ENCODE measurements around the gene GPATCH2.

The GPATCH2 gene

GRCh38 chr1:217462666-217463065 lies 168.2 kb downstream of the GPATCH2 start:
- H3K4me3 ChIP-seq (replicated peaks; ENCODE audit: low read depth, low read length): no peak overlapping the region
- TF ChIP-seq CTCF (IDR thresholded peaks at IDR 0.05; ENCODE audit: low read length, missing control alignments): no peak
- DNase-seq (ENCODE audit: low read depth): no peak

DNA sequence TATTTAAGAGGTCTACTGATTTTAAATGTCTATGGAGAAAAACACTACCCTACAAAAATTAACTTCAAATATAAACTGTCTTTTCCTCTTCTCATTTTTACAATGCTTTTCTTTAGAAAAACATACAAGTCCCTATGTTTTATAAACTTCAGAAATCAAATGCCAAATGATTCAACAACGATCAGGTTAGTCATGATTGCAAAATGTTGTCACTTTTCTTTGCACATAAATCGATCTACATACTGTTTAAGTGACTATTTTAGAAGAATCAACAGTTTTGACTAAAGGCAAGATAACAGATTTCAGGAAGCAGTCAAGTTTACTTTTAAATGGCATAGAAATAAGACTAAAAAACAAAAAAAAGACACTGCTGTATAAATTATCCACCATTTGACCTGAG lies 168.7 kb downstream of the GPATCH2 start:
- H3K4me3 ChIP-seq (replicated peaks; ENCODE audit: low read depth, low read length): no peak overlapping the region
- DNase-seq (ENCODE audit: low read depth): no peak

DNA sequence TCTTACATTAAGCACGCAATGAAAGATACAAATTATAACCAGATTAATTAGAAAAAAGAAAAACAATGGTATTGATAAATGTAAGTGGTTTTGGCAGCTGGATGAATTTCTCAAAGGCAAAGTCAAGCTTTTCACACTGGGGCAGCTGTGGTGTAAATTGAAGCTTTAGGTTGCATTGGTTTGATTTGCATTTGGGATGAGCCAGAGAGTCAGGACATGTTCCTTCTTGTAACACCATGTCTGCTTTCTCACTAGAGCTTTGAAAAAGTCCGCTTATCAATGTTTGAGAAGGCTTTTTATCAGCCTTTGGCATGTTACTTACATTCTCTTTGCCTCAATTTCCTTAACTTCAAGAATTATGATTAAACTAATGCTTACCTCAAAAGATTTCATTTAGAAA lies 173.9 kb downstream of the GPATCH2 start:
- no peak overlapping the region for H3K4me3 ChIP-seq (replicated peaks; ENCODE audit: low read depth, low read length)
- TF ChIP-seq CTCF (IDR thresholded peaks at IDR 0.05; ENCODE audit: low read length, missing control alignments): no peak
- DNase-seq (ENCODE audit: low read depth): no peak

More for the DNA sequence above, 168.7 kb downstream of the GPATCH2 start:
- no peak for TF ChIP-seq CTCF (IDR thresholded peaks at IDR 0.05; ENCODE audit: low read length, missing control alignments)

DNA sequence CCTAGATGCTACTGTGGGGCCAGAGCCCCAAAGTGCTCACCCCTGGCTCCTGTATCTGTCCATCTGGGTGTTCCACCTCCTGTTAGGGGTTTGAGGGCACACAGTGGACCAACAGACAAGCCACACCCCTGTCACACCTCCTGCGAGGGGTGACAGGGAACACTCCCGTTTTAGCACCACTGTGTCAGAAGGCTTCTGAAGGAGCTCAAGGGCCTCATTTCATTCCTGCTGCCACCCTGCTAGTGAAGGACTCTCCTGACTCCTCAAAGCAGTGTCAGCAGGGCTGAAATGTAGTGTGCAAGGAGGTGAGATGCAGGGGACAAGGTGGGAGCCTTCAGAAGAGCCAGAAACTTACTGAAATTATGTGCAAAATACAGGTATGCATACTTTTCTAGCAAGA lies 174.6 kb downstream of the GPATCH2 start:
- no peak for DNase-seq (ENCODE audit: low read depth)
- no peak overlapping the region for H3K4me3 ChIP-seq (replicated peaks; ENCODE audit: low read depth, low read length)
- TF ChIP-seq CTCF (IDR thresholded peaks at IDR 0.05; ENCODE audit: low read length, missing control alignments): no peak

GRCh38 chr1:217453816-217454215 lies 177.1 kb downstream of the GPATCH2 start:
- peak; percentile 39 for DNase-seq (ENCODE audit: low read depth)
- no peak overlapping the region for H3K4me3 ChIP-seq (replicated peaks; ENCODE audit: low read depth, low read length)
- no peak for TF ChIP-seq CTCF (IDR thresholded peaks at IDR 0.05; ENCODE audit: low read length, missing control alignments)

DNA sequence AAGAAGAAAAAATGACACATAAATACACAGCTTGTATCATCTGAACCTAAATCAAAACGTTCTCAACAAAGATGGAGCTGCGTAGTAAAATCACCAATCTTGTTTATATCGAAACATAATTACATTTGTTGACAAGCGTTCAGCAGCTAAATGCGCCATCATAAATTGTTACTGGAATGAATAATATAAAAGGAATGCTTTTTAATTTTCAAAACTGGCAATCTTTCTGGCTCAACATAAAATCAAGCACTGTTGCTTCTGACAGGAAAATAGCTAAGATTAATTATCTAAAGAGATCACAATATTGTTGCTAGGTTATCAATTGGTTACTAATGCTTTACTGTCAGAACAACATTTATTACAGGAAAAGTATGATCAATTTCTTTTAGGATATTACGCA lies 181.5 kb downstream of the GPATCH2 start:
- no peak for TF ChIP-seq CTCF (IDR thresholded peaks at IDR 0.05; ENCODE audit: low read length, missing control alignments)
- no peak for DNase-seq (ENCODE audit: low read depth)
- H3K4me3 ChIP-seq (replicated peaks; ENCODE audit: low read depth, low read length): no peak overlapping the region

- TF ChIP-seq CTCF (IDR thresholded peaks at IDR 0.05; ENCODE audit: low read length, missing control alignments): no peak
- DNase-seq (ENCODE audit: low read depth): no peak
- H3K4me3 ChIP-seq (replicated peaks; ENCODE audit: low read depth, low read length): no peak overlapping the region
Measured at GRCh38 chr1:217443845-217444244, 187.0 kb downstream of the GPATCH2 start.
